Measurements from ENCODE around the gene TRIM17.

TRIM17 gene

DNA sequence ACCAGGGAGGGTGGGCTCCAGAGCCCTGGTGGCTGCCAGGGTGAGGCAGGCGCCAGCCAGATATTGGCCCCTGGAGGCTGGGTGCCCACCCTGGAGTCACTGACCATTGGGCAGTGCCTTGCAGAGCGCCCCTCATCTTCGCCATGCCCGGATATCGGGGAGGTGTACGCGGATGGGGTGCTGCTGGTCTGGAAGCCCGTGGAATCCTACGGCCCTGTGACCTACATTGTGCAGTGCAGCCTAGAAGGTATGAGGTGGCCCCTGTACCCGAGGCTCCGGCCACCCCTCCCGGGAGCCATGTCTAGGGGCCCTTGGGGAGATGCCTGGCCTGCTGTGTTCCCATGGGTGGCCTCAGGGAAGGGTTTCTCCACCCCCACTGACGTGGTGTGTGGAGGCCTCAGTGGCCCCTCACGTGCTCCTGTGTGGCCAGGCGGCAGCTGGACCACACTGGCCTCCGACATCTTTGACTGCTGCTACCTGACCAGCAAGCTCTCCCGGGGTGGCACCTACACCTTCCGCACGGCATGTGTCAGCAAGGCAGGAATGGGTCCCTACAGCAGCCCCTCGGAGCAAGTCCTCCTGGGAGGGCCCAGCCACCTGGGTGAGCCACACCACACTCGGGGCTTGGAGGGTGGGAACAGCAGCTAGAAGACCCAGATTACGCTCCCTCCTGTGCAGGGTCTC is 40.9 kb downstream of the TRIM17 start:
- Histone ChIP-seq H3K27ac (no peak overlapping the region), H3K27me3 (ENCODE audit: insufficient read depth, low read depth, severe bottlenecking) (no peaks in the 10 kb centered on the region), H3K4me3 (ENCODE audit: low read depth, low read length) (no peak overlapping the region), H3K36me3 (no peaks in the 10 kb centered on the region), H3K9me3 (ENCODE audit: severe bottlenecking) (no peaks in the 10 kb centered on the region)
- DNase-seq: no peak
- TF ChIP-seq, protein P1, sequence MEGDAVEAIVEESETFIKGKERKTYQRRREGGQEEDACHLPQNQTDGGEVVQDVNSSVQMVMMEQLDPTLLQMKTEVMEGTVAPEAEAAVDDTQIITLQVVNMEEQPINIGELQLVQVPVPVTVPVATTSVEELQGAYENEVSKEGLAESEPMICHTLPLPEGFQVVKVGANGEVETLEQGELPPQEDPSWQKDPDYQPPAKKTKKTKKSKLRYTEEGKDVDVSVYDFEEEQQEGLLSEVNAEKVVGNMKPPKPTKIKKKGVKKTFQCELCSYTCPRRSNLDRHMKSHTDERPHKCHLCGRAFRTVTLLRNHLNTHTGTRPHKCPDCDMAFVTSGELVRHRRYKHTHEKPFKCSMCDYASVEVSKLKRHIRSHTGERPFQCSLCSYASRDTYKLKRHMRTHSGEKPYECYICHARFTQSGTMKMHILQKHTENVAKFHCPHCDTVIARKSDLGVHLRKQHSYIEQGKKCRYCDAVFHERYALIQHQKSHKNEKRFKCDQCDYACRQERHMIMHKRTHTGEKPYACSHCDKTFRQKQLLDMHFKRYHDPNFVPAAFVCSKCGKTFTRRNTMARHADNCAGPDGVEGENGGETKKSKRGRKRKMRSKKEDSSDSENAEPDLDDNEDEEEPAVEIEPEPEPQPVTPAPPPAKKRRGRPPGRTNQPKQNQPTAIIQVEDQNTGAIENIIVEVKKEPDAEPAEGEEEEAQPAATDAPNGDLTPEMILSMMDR (IDR thresholded peaks at IDR 0.05; ENCODE audit: low read depth, low read length): no peak

DNA sequence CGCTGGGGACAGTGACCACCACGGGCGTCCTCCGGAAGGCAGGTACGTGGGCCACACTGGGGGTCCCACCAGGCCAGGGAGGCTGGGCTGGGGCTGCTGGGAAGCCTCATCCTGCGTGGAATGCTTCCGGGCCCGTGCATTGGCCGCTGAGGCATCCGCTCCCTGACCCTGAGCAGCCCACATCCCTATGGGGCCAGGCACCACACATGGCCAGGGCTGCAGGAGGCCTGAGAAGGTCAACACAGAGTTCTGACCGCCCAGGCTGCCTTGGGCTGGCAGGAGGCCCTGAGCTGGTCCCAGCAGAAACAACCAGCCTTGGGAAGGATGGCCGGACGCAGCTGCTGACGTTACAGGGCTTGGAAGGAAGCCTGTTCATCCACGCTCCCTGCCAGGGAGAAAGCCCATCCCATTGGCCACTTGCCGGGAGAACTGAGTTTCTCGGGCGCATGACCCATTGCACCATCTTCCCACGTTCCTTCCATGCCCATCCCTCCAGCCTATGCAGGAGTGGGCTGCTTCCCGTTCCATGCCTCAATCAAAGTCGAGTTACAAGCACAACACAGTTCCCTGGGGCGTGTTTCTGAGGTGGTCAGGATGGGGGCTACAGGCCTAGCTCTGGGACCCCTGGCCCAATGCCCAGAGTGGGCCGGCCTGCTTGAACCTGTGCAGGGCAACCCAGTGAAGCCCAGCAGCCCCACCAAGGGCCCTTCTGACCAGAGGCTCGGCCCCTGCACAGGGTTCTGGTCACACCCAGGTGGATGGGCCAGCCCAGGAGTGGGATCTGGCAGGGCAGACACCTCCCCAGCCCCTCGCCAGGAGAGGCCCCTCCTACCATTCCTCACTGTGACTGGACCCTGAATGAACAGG is 41.7 kb downstream of the TRIM17 start:
- H3K4me3 ChIP-seq (ENCODE audit: low read depth, low read length): no peak overlapping the region
- TF ChIP-seq, protein P1 (IDR thresholded peaks at IDR 0.05; ENCODE audit: low read depth, low read length): no peak
- no peak overlapping the region for H3K27ac ChIP-seq
- no peaks in the 10 kb centered on the region for H3K9me3 ChIP-seq (ENCODE audit: severe bottlenecking)
- H3K27me3 ChIP-seq (ENCODE audit: insufficient read depth, low read depth, severe bottlenecking): no peaks in the 10 kb centered on the region
- DNase-seq: no peak
- H3K36me3 ChIP-seq: no peaks in the 10 kb centered on the region

DNA sequence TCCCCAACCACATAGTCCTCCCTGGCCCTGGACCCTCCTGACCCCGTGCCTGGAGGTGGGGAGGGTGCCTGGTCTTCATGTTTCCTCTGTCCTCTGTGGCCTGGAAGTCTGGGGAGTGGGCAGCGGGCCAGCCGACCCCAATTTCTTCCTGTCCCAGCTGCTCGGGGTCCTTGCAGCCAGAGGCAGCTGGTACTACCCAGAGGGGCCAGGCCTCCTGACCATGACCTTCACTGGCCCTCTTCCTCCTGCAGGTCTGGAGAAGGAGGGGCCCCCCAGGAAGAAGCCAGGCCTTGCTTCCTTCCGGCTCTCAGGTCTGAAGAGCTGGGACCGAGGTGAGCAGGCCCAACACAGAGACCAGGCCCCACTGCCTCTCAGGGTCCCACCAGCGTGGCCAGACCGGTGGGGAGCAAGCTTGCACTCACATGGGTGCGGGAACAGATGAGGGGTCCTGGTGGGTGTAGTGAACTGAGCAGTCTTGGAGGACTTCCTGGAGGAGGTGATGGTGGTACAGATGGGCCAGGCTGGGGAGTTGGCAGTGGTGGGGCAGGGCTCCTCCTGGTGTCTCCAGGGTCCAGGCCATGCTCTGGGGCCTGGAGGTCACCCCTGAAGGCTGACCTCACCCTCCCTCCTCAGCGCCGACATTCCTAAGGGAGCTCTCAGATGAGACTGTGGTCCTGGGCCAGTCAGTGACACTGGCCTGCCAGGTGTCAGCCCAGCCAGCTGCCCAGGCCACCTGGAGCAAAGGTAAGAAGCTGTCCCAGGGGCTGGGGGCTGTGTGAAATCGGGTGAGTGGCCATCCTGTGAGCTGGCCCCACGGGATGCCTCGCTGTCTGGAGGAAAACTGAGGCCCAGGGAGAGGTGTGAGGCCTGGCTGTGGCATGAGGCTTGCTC is 42.7 kb downstream of the TRIM17 start:
- no peak overlapping the region for H3K27ac ChIP-seq
- H3K4me3 ChIP-seq (ENCODE audit: low read depth, low read length): no peak overlapping the region
- H3K27me3 ChIP-seq (ENCODE audit: insufficient read depth, low read depth, severe bottlenecking): no peaks in the 10 kb centered on the region
- H3K36me3 ChIP-seq: no peaks in the 10 kb centered on the region
- TF ChIP-seq, protein P1 (IDR thresholded peaks at IDR 0.05; ENCODE audit: low read depth, low read length): no peak
- peak; percentile 0 for DNase-seq
- H3K9me3 ChIP-seq (ENCODE audit: severe bottlenecking): no peaks in the 10 kb centered on the region

DNA sequence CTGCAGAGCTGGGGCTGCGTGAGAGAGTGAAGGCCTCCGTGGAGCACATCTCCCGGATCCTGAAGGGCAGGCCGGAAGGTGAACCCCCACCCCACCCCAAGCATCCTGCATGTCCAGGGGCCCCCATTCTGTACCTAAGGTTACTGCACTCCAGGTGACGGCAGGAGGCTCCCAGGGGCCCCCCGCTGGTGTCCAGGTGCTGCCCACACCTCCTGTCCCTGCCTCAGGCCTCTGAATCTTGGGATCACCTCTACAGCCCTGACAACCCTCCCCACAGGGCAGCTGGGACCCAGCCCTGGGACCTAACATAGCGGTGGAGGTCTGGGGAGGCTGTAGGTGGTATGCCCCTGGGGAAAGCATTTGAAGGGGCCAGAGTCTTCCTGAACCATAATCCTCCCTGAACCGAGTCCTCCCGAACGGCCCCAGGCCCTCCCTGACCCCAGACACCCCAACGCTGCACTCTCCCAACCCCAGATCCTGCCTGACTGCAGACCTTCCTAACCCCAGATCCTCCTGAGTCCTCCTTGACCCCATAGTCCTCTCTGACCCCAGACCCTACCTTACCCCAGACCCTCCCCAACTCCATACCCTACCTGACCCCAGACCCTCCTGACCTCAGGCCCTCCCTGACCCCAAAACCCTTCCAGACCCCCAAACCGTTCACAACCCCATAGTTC is 43.5 kb downstream of the TRIM17 start:
- TF ChIP-seq, protein P1 (IDR thresholded peaks at IDR 0.05; ENCODE audit: low read depth, low read length): no peak
- Histone ChIP-seq H3K27ac (no peak overlapping the region), H3K4me3 (ENCODE audit: low read depth, low read length) (no peak overlapping the region), H3K9me3 (ENCODE audit: severe bottlenecking) (no peaks in the 10 kb centered on the region), H3K36me3 (no peaks in the 10 kb centered on the region), H3K27me3 (ENCODE audit: insufficient read depth, low read depth, severe bottlenecking) (no peaks in the 10 kb centered on the region)
- peak; percentile 0 for DNase-seq
